PFSK-1 (cell line): ENCODE measurements around the gene LMO7.

ENCODE experiments used
- FOXP2 ChIP-seq: optimal IDR thresholded peaks from 2 replicates; pipeline ENCODE3; 2011; ENCODE audit warnings: borderline replicate concordance, control low read depth, inconsistent platforms; ENCODE audit not compliant: insufficient read depth; ENCODE audit errors: extremely low read length, extremely low read depth
- POLR2AphosphoS5 ChIP-seq: IDR thresholded peaks from 2 replicates; pipeline ENCODE4 v1.6.1; 2012; ENCODE audit warnings: low read depth, mild to moderate bottlenecking, control low read depth, low read length, moderate library complexity
- REST ChIP-seq, 2 experiments: IDR thresholded peaks; 2 replicates each; pipeline versions ENCODE4 v1.6.1 to v1.8.0; 2011 to 2012; ENCODE audit warnings: low read depth in 2 of 2, low read length in 2 of 2, control low read depth in 1 of 2, inconsistent platforms in 1 of 2, mild to moderate bottlenecking in 1 of 2, moderate library complexity in 1 of 2; ENCODE audit not compliant: insufficient read depth in 1 of 2
- SIN3A ChIP-seq: IDR thresholded peaks from 2 replicates; pipeline ENCODE4 v1.6.1; 2012; ENCODE audit warnings: mild to moderate bottlenecking, low read length, moderate library complexity, borderline replicate concordance; ENCODE audit not compliant: insufficient read depth
- TAF1 ChIP-seq: IDR thresholded peaks from 2 replicates; pipeline ENCODE4 v1.6.1; 2012; ENCODE audit warnings: low read length, control low read depth, borderline replicate concordance; ENCODE audit not compliant: insufficient read depth

LMO7 gene

GRCh38 chr13:75902166-75903104 lies 266.3 kb downstream of the LMO7 start:
- no peak for TF ChIP-seq TAF1
- no peak for TF ChIP-seq POLR2AphosphoS5
- TF ChIP-seq SIN3A: no peak
- TF ChIP-seq FOXP2: no peak
- no peak for TF ChIP-seq REST (IDR thresholded peaks at IDR 0.05; ENCODE audit: insufficient read depth in 1 of 2, low read depth in 2 of 2, low read length in 2 of 2)

GRCh38 chr13:75904012-75904411 lies 267.9 kb downstream of the LMO7 start:
- no peak for TF ChIP-seq SIN3A
- no peak for TF ChIP-seq POLR2AphosphoS5
- no peak for TF ChIP-seq TAF1
- TF ChIP-seq FOXP2: no peak
- no peak for TF ChIP-seq REST (IDR thresholded peaks at IDR 0.05; ENCODE audit: insufficient read depth in 1 of 2, low read depth in 2 of 2, low read length in 2 of 2)

GRCh38 chr13:75906315-75906714 lies 270.2 kb downstream of the LMO7 start:
- no peak for TF ChIP-seq FOXP2
- TF ChIP-seq TAF1: no peak
- TF ChIP-seq SIN3A: no peak
- no peak for TF ChIP-seq POLR2AphosphoS5
- TF ChIP-seq REST (IDR thresholded peaks at IDR 0.05; ENCODE audit: insufficient read depth in 1 of 2, low read depth in 2 of 2, low read length in 2 of 2): no peak

GRCh38 chr13:75907044-75907443 lies 270.9 kb downstream of the LMO7 start:
- no peak for TF ChIP-seq SIN3A

GRCh38 chr13:75908141-75908540 lies 272.0 kb downstream of the LMO7 start:
- TF ChIP-seq REST (IDR thresholded peaks at IDR 0.05; ENCODE audit: insufficient read depth in 1 of 2, low read depth in 2 of 2, low read length in 2 of 2) (no peak), FOXP2 (no peak), SIN3A (no peak), TAF1 (no peak)
